NT2/D1 (cell line): ENCODE data around the gene HOXD11.

Experiments used
- DNase-seq: peaks from one replicate; pipeline ENCODE4 v3.0.0-alpha.2; 2011; ENCODE audit warnings: low read depth, low spot score
- H3K27me3 ChIP-seq: 2 replicates; pipeline ENCODE4 v1.6.0; 2011; ENCODE audit warnings: mild to moderate bottlenecking; ENCODE audit not compliant: insufficient read length, insufficient read depth
- H3K36me3 ChIP-seq: 2 replicates; pipeline ENCODE4 v1.6.1; 2011; ENCODE audit warnings: mild to moderate bottlenecking, low read length, mixed read lengths; ENCODE audit not compliant: insufficient read depth, insufficient read length
- H3K4me1 ChIP-seq: 2 replicates; pipeline ENCODE4 v1.5.1; 2011; ENCODE audit not compliant: insufficient read depth, insufficient read length
- H3K4me3 ChIP-seq: 2 replicates; pipeline ENCODE4 v1.5.1; 2011; ENCODE audit warnings: low read depth; ENCODE audit not compliant: insufficient read length
- H3K9ac ChIP-seq: 2 replicates; pipeline ENCODE4 v1.6.0; 2011; ENCODE audit warnings: low read depth; ENCODE audit not compliant: insufficient read length
- H3K9me3 ChIP-seq: 2 replicates; pipeline ENCODE4 v1.5.1; 2011; ENCODE audit warnings: mild to moderate bottlenecking, low read length; ENCODE audit not compliant: insufficient read depth
- SUZ12 ChIP-seq: IDR thresholded peaks from 2 replicates; pipeline ENCODE4 v1.6.1; 2011; ENCODE audit not compliant: insufficient read length, insufficient read depth; ENCODE audit errors: extremely low read depth
- YY1 ChIP-seq: IDR thresholded peaks from 2 replicates; pipeline ENCODE4 v1.6.1; 2011; ENCODE audit not compliant: insufficient read length, insufficient read depth
- ZNF274 ChIP-seq: IDR thresholded peaks from 2 replicates; pipeline ENCODE4 v1.6.1; 2011; ENCODE audit warnings: mild to moderate bottlenecking, low read depth, low read length

Gene HOXD11

GRCh38 chr2:176106581-176107539 is at the start of gene HOXD11:
Gene HOXD11, plus strand, starts transcription at chr2:176107280. Its CDS starts 76 bp downstream, at chr2:176107356.
- Histone ChIP-seq H3K36me3 (peaks cover under 1% of the 10 kb centered on the region), H3K27me3 (peaks cover 98% of the 10 kb centered on the region), H3K4me1 (peaks cover 16% of the 10 kb centered on the region), H3K9ac (peak within 1 kb of the TSS; percentile 35), H3K4me3 (peak within 1 kb of the TSS; percentile 44), H3K9me3 (0 out of 2 replicates have a peak, but pooled peaks cover under 1% of the 10 kb centered on the region)
- DNase-seq, result no peak
- TF ChIP-seq ZNF274 (no peak), YY1 (no peak), SUZ12 (no peak)

- no peak for TF ChIP-seq YY1
- TF ChIP-seq ZNF274, result no peak
- TF ChIP-seq SUZ12, result no peak
- H3K4me3 ChIP-seq, result no peak overlapping the region
- no peaks in the 10 kb centered on the region for H3K36me3 ChIP-seq
- no peak for DNase-seq
- peaks cover 22% of the 10 kb centered on the region; the same call in 1 of the 2 replicates for H3K9me3 ChIP-seq
- H3K27me3 ChIP-seq, result no peaks in the 10 kb centered on the region
- no peaks in the 10 kb centered on the region for H3K4me1 ChIP-seq
- no peak overlapping the region for H3K9ac ChIP-seq
Observed at GRCh38 chr2:176063958-176064357, 43.1 kb upstream of the HOXD11 start.

GRCh38 chr2:176066645-176067588 is 40.2 kb upstream of the HOXD11 start:
- no peak for TF ChIP-seq YY1
- no peak for TF ChIP-seq SUZ12
- TF ChIP-seq ZNF274, result no peak
- Histone ChIP-seq H3K9ac (no peak overlapping the region), H3K9me3 (peaks cover 22% of the 10 kb centered on the region; the same call in 1 of the 2 replicates), H3K27me3 (no peaks in the 10 kb centered on the region), H3K4me3 (no peak overlapping the region), H3K4me1 (no peaks in the 10 kb centered on the region), H3K36me3 (no peaks in the 10 kb centered on the region)
- DNase-seq, result no peak

GRCh38 chr2:176067589-176068418 is 39.3 kb upstream of the HOXD11 start:
- no peak overlapping the region for H3K9ac ChIP-seq
- H3K27me3 ChIP-seq, result no peaks in the 10 kb centered on the region
- TF ChIP-seq SUZ12, result no peak
- TF ChIP-seq YY1, result no peak
- no peak for TF ChIP-seq ZNF274
- DNase-seq, result no peak
- no peaks in the 10 kb centered on the region for H3K36me3 ChIP-seq
- H3K4me3 ChIP-seq, result no peak overlapping the region
- H3K9me3 ChIP-seq, result peaks cover 28% of the 10 kb centered on the region; the same call in 1 of the 2 replicates
- H3K4me1 ChIP-seq, result no peaks in the 10 kb centered on the region

GRCh38 chr2:176068419-176068832 is 38.7 kb upstream of the HOXD11 start:
- TF ChIP-seq SUZ12 (no peak), YY1 (no peak), ZNF274 (no peak)
- Histone ChIP-seq H3K9ac (no peak overlapping the region), H3K4me1 (no peaks in the 10 kb centered on the region), H3K27me3 (no peaks in the 10 kb centered on the region), H3K9me3 (peaks cover 28% of the 10 kb centered on the region; the same call in 1 of the 2 replicates), H3K36me3 (no peaks in the 10 kb centered on the region), H3K4me3 (no peak overlapping the region)
- DNase-seq, result no peak

- DNase-seq, result no peak
- Histone ChIP-seq H3K9ac (no peak overlapping the region), H3K36me3 (no peaks in the 10 kb centered on the region), H3K9me3 (peaks cover 28% of the 10 kb centered on the region; the same call in 1 of the 2 replicates), H3K4me1 (no peaks in the 10 kb centered on the region), H3K4me3 (no peak overlapping the region), H3K27me3 (no peaks in the 10 kb centered on the region)
- TF ChIP-seq SUZ12 (no peak), ZNF274 (no peak), YY1 (no peak)
Observed at GRCh38 chr2:176071330-176072291, 35.5 kb upstream of the HOXD11 start.
